ENCODE results near the gene FTMT.
"Not testable (repeated sequence)": the region's sequence is repeated elsewhere in the genome, so short reads cannot be mapped to it uniquely, and the experiment has no call there.

FTMT gene
- 0 reads per million in 4 experiments for total RNA-seq

DNA sequence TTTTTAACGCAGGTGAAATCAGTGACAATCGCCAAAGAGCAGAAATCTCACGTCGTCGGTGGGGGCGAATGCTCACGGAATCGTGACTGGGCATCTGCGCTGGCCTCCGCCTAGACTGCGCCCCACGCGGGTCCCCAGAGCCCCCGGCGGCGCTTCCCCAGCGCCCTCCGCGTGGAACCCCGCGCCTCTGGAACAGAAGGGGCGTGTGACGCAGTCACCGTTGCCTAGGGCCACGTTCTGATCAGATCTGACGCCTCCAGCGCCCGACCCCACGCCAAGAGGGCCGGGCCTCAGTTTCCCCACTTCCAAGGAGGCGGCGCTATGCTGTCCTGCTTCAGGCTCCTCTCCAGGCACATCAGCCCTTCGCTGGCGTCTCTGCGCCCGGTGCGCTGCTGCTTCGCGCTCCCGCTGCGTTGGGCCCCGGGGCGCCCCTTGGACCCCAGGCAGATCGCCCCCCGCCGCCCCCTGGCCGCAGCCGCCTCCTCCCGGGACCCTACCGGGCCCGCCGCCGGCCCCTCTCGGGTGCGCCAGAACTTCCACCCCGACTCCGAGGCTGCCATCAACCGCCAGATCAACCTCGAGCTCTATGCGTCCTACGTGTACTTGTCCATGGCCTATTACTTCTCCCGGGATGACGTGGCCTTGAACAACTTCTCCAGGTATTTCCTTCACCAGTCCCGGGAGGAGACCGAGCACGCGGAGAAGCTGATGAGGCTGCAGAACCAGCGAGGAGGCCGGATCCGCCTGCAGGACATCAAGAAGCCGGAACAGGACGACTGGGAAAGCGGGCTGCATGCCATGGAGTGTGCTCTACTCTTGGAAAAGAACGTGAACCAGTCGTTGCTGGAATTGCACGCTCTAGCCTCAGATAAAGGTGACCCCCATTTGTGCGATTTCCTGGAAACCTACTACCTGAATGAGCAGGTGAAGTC is at the start of gene FTMT:
FTMT (plus strand) TSS at position 240 of the 932 bp plus-strand sequence; CDS start at position 322, 82 bp downstream.
- DNase-seq = no peak

DNA sequence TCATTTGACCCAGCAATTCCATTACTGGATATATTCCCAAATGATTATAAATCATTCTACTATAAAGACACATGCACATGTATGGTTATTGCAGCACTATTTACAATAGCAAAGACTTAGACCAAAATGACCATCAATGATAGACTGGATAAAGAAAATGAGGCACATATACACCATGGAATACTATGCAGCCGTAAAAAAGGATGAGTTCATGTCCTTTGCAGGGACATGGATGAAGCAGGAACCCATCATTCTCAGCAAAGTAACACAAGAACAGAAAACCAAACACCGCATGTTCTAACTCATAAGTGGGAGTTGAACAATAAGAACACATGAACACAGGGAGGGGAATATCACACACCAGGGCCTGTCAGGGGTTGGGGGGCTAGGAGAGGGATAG is 46.4 kb upstream of the FTMT start:
- not testable (repeated sequence) for DNase-seq

DNA sequence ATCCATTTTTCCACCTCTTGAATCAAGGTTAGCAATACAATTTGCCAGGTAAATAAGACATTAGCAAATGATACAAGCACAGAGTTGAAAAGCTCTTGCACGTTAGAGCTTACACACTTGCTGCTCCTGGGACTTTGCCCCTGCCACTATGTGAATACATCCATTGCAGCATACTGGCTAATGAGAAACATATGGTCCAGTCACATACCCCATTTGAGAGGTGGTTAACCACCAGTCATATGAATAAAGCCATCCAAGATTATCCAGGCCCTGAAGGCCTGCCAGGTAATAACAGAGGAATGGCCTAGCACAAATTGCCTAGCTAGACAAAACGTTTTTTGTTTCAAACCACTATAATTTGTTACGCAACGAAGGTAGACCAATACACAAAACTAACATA is 45.8 kb upstream of the FTMT start:
- DNase-seq = no peak

DNA sequence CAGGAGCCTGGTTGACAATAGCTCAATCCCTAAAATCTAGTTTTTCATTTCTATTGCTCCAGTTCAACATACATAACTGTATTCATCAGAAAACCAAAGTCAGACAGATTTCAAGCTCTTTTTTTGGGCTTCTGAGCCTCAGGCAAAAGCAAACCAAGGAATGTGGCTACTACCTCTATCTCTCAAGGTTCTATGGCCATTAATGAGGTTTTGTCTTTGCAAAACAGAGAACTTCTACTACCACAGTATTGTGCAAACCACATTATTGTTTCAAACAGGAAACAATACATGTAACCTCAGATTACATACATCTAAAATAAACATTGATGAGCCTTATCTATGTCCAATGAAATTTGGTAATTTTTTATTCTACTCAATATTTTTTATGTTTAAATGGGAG is 35.5 kb upstream of the FTMT start:
- DNase-seq = no peak

DNA sequence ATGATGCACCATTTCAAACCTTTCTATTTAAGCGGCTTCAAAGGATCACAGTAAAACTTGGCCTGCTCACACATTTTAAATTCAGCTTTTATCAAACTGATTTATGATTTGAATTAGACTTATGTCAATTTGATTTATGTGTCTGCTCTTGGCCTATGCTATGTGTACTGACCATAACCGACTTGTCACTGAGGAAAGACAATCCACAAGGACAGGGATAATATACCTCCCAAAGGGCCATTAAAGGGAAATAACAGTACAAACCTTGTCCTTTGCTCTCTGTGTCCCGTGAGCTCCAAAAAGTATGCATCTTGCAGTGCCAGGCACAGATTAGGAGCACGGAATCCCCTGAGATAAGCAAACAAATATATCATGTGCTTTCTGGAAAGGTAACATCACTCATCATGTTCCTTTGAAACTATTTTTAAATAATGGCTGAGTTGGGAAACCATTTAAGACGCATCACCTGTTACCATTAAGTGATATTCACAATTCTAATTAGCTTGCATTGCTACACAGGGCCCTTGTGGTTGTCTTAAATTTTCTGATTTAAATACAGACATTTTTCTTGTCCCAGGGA is 31.9 kb upstream of the FTMT start:
- DNase-seq = no peak

DNA sequence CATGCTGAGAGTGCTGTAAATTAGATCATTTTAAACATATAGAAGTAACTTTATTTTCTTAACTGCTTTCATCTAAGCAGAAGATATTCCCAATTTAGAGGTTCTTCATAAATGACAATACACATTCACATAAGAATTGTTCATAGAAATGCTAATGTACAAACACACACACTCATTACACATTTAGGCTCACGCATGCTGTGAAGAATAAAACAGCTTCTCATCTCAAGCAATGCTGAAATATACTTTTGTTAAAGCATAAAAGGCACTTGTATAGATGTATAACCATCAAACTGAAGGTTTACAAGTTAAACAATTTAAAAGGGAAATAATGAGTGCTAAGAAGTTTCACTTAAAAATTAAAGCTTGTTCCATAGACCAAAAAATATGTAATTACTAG is 18.1 kb upstream of the FTMT start:
- DNase-seq = no peak

DNA sequence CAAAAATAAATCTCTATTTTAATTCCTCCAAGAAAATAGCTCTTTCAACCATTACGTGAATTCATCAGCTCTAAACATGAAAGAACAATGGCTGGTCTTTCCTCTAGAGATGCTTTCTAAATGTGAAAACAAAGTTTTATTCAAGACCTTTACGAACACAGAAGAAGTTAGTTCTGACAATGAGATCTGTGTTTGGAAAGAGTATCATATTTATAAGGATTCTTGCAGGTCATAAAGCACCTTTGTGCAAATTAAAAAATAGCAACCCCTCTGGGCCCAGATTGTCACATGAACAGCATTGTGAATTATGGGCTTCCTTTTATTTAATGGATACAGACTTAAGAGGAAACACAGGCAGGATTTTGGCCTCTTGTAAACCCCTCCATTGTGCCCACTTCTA is 17.7 kb upstream of the FTMT start:
- DNase-seq = no peak

DNA sequence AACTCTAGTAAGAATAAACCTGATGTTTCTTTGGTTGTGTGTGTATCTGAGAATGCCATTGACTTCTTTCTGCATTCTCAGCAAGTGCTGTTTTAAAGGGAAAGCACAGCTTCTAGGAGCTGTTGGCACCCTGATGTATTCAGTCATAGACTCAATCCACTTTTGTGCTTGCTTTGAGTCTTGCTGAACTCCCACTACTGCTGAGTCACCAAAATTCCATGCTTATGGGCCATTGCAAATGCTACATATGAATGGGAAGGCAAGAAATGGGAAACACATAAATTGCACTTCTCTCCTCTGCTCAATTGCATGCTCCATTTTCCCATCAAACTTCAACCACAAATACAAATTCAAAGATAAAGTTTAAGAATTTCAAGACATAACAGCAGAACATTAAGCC is 9.8 kb upstream of the FTMT start:
- DNase-seq = no peak

DNA sequence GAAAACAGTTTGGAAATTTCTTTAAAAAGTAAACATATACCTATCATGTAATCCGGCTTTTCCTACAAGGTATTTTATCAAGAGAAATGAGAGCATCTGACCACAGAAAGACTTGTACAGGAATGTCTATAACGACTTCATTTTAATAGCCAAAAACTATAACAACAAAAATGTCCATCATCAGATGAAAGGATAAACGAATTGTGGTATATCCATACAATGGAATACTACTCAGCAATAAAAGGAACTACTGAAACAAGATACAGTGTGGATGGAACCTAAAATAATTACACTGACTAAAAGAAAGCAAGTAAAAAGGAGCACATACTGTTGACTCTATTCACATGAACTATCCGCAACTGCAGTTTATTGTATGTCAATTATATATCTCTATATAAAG is 1.4 kb upstream of the FTMT start:
- DNase-seq = no peak

DNA sequence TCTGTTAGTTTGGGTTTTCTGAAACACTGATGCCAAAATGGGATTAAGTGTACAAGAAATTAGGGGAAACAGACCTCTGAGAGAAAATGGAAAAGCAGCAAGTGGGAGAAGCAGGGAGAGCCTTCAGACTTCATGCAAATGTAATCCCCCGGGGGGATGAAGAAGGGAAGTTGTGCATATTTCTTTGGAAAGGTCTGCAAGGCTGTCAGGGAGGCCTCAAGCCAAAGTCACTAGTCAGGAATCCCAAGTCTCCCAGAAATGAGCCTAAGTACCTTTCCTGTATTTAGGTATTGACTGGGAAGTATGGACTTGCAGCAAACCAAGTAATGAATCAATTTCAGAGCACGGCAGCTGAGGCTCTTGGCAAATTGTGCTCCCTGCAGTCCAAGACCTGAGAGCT is 2.2 kb downstream of the FTMT start:
- DNase-seq = no peak

DNA sequence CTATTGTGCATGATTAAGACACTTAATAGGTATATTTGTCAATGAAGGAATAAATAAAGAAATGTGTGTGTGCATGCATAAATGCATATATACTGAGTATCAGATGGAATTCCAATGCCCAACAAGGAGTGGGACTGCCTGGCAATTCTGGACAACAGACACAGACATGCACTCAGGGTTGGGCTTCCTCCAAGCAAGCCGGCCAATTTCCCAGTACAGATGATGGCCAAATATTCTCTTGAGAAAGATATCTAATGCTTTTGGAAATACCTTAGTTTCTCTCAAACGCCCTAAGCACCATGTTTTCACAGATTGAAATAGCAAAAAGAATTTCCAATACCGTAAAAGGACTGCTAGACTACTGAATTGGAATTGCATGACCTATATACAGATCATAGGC is 11.1 kb downstream of the FTMT start:
- DNase-seq = no peak

DNA sequence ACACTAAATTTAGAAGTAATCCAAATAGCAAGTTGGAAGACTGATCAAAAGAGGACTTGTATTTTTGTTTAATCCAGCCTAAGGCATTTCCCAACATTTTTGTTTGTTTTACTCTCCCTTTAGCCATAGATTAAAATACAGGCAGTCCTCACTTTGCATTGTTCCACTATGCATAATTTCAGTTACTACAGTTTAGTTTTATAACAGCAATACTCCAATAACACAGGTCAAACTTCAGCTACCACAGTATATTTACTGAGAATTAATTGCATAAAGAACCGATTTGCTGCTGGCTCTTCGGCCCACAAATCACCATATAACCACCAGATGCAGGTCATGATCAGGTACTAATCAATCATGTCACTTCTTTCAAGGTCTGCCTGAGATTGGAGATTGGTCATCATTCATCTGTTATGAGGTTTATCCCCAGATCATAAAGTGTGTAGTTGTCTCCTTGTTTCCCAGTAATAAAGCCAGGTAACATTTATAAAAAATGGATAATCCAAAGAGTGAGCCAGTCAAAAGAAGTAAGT is 12.1 kb downstream of the FTMT start:
- no peak for DNase-seq

DNA sequence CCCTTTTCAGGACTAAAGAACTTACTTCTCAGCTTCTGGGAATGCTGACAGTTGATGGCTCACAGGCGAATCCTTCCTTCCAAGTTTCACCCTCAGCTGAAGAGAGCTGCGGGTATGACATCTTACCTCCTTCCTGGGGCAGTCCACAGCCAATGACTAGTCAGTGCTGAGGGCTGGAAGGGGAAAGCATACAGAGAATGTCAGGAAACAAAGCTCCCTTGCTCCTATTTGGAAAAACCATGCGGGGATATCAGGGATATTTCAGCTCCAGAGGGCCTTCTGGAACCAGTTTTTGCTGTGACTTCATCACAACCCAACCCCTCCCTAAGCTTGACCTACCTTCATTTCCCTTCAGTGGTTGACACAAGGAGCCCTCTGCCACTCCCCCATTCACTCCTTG is 15.7 kb downstream of the FTMT start:
- no peak for DNase-seq

DNA sequence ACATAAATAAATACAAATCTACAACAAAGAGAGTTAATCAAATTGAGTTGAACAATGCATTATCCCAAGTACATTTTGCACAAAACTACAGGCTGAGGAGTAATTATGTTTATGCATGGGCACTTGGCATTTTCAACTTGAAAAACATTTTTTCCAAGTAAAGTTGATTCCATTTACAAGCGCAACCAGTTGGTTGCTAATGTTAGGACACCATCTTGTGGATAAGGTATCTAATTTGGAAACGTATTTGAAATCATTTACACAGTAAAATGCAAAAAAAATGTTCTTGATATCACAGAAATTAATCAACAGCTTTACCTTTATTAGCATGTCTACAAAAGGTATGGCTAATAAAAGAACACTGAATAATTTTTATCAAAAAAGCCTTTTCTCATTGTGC is 18.8 kb downstream of the FTMT start:
- no peak for DNase-seq

DNA sequence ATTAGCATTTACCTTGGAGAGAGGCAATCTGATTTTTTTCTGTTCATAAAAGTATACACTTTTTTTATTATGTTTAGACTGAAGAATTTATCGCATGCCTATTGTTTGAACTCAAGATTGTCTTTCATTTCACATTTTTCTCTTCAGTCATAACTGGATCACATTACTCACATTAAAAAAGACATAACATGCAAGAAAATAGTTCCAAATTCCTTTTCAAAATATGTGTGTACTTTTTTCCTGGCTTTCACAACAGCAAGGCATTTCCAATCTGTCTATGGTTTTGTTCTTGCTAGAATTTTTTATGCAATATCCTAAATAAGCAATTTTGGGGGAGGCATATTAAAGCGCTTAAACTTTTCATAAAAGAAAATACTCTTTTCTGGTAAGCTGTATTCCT is 21.2 kb downstream of the FTMT start:
- DNase-seq = no peak

DNA sequence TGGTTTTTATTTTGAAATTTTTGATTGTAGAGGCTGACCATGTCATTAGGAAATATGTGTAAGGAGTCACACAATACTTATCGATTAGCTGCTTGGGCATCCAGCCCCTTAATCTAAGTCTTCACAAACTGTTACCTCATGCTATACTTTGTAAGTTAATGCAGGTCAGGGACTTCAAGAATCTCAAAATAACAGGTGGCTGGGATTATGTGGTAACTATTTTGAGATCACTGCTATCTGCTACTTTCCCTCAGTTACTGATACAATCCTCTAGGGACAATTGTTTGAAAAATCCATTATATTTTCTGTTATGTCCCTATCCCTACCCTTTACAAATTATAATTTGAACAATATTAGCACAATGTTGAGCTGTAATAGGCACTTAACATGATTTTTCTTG is 21.7 kb downstream of the FTMT start:
- DNase-seq = no peak

DNA sequence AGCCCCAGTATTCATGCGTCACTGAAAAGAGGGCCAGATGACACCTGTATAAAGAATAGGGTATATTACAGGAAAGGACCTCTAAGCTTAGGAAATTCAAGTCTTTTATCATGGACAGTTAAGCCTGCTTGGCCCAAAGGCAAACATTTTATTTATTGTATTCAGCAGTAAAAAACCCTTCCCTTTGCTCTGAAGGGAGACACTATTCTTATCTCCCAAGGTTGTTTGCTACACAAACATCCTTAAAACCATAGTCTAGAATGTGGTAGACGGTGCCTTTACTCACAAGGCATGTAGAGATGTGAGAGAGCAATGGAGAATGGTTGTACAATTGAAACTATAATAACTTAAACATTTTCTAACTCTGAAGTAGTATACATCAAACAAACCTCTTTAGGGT is 33.9 kb downstream of the FTMT start:
- no peak for DNase-seq

DNA sequence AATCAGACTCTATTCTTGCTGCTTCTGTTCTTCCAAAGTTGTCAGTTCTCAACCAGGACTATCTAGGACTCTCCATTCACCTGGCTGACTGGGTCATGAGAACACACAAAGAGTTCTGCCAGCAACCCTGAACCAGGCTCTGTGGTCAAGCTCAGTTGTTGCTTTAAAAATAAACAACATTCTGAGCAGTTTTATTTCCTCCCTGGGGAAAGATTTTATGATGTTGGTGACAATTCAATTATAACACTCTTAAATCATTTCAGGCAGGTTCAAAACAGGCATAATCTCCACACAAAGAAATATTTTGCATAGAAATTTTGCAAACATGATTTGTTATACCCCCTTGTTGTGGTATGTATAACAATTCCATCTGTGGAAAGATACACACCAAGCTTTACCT is 36.0 kb downstream of the FTMT start:
- no peak for DNase-seq

DNA sequence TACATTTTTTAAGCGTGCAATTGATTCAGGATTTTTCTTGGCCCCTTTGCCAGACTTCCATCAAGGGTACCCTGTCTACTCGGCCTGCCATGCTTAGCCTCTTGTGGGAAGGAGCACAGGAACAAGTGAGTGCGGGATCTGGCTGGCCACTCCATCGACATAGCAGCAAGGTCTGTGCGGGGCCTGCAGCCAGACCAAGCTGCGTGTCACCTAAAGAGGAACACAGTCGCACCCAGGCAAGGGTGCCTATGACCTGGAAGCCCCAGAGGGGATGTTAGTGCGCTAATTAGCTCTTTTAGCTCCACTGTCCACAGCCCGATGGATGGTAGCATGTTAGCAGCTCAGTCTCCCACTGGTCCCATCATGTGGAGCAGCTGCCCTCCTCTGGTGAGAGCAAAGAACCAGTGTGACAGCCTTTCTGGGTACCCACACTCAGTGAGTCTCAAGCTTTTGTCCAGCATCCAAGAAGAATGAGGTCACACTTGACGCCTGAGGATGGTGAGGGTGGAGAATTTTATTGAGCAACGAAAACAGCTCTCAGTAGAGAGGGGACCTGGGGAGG is 38.7 kb downstream of the FTMT start:
- no peak for DNase-seq

DNA sequence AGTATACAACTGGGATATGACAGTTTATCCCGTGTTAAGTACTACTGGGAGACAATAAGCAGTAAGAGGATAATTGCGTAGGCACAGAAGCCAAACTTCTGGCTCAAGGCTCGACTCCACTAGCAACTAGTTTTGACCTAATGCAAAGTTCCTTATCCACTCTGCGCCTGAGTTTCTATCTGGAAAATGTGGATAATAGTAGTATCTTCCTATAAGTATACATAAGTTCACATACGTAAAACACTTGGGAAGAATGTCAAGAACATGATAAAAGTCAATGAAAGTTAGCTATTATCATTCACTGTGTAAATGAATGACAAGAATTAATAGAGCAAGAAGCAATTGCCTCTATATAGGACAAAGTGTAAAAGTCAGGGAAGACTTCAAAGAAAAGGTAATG is 45.7 kb downstream of the FTMT start:
- no peak for DNase-seq

DNA sequence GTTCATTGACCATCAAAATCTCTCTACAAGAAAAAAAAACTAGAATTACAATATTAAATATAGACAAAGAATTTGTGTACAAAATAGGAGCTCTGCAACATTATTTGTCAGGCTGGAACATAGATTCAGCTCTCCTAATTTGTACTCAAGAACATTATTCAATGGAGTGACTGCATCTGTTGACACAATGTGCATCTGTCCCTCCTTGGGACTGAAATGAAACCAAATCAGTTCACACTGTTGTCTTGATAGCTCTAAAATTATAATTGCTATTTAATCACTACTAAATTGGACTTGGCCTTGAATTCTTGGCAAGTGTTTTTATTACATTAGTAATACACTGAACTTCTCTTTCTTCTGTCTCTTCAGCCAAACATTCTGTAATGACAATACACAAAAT is 47.7 kb downstream of the FTMT start:
- no peak for DNase-seq
